Endothelial cell (in vitro differentiated cells): ENCODE data around the gene KRTAP10-6. TPM values are rescaled to one million over a fixed set of nuclear protein-coding genes. Genes with fewer than 3 reads are reported as not detected.
"Not testable (repeated sequence)": the region's sequence is repeated elsewhere in the genome, so short reads cannot be mapped to it uniquely, and the experiment has no call there.

Experiments used
- DNase-seq: peaks from one replicate; pipeline ENCODE4 v3.0.0; 2021; ENCODE audit warnings: low spot score
- H3K27ac Mint-ChIP-seq: one replicate; pipeline ENCODE4 v1.8.0; 2021; ENCODE audit warnings: mixed read lengths, inconsistent platforms; ENCODE audit not compliant: unreplicated experiment
- H3K27me3 Mint-ChIP-seq: one replicate; pipeline ENCODE4 v1.8.0; 2021; ENCODE audit warnings: mild to moderate bottlenecking, moderate library complexity, mixed read lengths, inconsistent platforms; ENCODE audit not compliant: unreplicated experiment
- H3K36me3 Mint-ChIP-seq: one replicate; pipeline ENCODE4 v1.8.0; 2021; ENCODE audit warnings: mild to moderate bottlenecking, low read depth, mixed read lengths, inconsistent platforms; ENCODE audit not compliant: unreplicated experiment
- H3K4me1 Mint-ChIP-seq: one replicate; pipeline ENCODE4 v1.8.0; 2021; ENCODE audit warnings: mild to moderate bottlenecking, mixed read lengths, inconsistent platforms; ENCODE audit not compliant: unreplicated experiment
- H3K4me3 Mint-ChIP-seq: one replicate; pipeline ENCODE4 v1.8.0; 2021; ENCODE audit warnings: mild to moderate bottlenecking, mixed read lengths, inconsistent platforms; ENCODE audit not compliant: unreplicated experiment
- H3K9me3 Mint-ChIP-seq: one replicate; pipeline ENCODE4 v1.8.0; 2021; ENCODE audit warnings: mixed read lengths, inconsistent platforms; ENCODE audit not compliant: unreplicated experiment
- long read RNA-seq: library from polyadenylated mRNA; unstranded; transcript quantifications from one replicate; pipeline ENCODE4 v2.0.0, GENCODE V29; 2020; ENCODE audit not compliant: unreplicated experiment
- total RNA-seq: library from RNA; stranded (reverse); fragmentation: NEBNext Ultra II Directional; extraction: Animal tissue kit (Norgen Biotek cat#: 25700); gene quantifications from one replicate; pipeline ENCODE4 v1.2.1, GENCODE V29; 2021; ENCODE audit not compliant: unreplicated experiment
- TF ChIP-seq, protein P1 (sequence below): fragments of 200-600 bp; sonication (generic); IDR thresholded peaks from one replicate; pipeline ENCODE4 v1.5.0; 2021; ENCODE audit warnings: antibody characterized with exemption; ENCODE audit not compliant: unreplicated experiment

The KRTAP10-6 gene, protein sequence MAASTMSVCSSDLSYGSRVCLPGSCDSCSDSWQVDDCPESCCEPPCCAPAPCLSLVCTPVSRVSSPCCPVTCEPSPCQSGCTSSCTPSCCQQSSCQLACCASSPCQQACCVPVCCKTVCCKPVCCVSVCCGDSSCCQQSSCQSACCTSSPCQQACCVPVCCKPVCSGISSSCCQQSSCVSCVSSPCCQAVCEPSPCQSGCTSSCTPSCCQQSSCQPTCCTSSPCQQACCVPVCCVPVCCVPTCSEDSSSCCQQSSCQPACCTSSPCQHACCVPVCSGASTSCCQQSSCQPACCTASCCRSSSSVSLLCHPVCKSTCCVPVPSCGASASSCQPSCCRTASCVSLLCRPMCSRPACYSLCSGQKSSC
- not detected for total RNA-seq
- long read RNA-seq: 0 reads

DNA sequence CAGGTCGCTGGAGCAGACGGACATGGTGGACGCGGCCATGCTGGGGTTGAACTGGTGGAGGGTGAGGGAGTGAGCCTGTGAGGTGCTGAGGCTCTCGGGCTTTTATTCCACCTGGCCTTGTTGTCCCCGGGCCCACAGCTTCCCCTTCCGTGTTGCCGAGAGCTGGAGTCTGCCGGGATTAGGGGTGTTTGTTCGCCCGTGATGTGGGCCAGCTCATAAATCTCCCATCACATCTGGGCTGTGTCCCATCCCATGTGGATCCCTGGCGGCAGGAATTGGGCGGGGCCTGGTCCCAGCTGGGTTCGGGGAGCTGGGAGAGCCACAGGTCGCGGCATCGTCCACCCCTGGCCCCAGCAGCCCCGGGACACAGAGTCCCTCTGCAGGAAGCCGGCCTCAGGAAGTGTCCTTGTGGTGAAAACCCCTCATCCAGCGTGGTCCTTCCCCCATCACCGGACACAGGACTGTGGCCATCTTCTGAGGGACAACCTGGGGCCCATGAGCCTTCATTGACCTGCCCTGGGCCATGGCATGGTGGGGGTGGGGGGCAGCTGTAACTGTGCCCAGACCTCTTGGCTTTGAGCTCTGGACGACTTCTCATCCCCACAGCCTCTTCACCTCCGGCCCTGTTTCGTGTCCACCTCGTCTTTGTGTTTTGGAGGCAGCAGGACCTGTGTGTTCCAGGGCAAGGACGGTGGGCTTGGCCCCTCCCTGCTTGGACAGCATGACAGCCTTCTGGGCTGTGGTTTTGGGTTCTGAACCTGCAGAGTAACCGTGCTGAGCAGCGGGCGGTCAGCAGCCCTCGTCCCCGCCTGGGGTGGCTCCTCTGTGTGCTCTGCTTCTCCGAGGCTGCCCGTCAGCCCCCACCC, at the start of gene KRTAP10-6:
KRTAP10-6 (minus strand) TSS at position 60 of the 866 bp plus-strand sequence; CDS start at position 39, 21 bp downstream.
- DNase-seq: no peak
- H3K36me3 Mint-ChIP-seq: no peaks in the 10 kb centered on the region
- H3K4me1 Mint-ChIP-seq: peaks cover 2% of the 10 kb centered on the region
- TF ChIP-seq, protein P1, sequence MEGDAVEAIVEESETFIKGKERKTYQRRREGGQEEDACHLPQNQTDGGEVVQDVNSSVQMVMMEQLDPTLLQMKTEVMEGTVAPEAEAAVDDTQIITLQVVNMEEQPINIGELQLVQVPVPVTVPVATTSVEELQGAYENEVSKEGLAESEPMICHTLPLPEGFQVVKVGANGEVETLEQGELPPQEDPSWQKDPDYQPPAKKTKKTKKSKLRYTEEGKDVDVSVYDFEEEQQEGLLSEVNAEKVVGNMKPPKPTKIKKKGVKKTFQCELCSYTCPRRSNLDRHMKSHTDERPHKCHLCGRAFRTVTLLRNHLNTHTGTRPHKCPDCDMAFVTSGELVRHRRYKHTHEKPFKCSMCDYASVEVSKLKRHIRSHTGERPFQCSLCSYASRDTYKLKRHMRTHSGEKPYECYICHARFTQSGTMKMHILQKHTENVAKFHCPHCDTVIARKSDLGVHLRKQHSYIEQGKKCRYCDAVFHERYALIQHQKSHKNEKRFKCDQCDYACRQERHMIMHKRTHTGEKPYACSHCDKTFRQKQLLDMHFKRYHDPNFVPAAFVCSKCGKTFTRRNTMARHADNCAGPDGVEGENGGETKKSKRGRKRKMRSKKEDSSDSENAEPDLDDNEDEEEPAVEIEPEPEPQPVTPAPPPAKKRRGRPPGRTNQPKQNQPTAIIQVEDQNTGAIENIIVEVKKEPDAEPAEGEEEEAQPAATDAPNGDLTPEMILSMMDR: no peak
- H3K9me3 Mint-ChIP-seq: no peaks in the 10 kb centered on the region
- H3K4me3 Mint-ChIP-seq: no peak within 1 kb of the TSS
- no peak within 1 kb of the TSS for H3K27ac Mint-ChIP-seq
- H3K27me3 Mint-ChIP-seq: peaks cover 5% of the 10 kb centered on the region

DNA sequence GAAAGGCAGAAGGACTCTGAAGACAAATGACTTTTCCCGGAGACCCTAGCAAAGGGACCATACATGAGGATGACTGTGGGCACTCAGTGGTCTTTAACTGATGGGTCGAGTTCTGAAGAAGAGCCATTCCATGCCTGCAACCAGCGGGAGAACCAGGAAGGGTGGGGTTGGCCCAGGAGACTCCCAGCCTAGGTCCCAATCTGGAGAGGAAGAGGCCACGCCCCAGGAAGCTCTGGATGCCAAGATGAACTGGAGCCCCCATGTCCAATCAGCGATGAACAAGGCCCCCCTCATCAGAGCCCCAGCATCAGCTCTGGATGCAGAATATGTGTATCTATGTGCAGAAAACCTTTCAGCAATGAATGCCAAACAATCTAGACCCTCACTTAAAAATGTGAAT, 48.5 kb upstream of the KRTAP10-6 start:
- H3K4me1 Mint-ChIP-seq: no peaks in the 10 kb centered on the region
- H3K27ac Mint-ChIP-seq: no peak overlapping the region
- no peak overlapping the region for H3K4me3 Mint-ChIP-seq
- peaks cover 5% of the 10 kb centered on the region for H3K27me3 Mint-ChIP-seq
- TF ChIP-seq, protein P1: no peak
- DNase-seq: no peak
- no peaks in the 10 kb centered on the region for H3K9me3 Mint-ChIP-seq
- no peaks in the 10 kb centered on the region for H3K36me3 Mint-ChIP-seq

DNA sequence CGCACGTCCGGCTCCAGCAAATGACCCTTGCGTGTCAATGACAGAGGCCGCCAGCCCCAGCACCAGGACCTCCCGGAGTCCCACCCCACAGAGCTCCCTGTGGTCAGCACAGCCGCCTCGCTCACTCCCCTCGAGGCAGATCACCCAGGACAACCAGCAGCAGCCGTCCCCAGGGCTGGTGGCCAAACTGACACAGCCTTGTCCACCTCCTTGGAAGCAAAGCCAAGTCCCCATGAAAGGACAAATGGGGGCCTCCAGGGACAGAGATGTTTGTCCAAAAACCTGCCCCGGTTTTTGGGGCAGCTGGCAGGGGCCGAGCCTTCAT, 47.0 kb upstream of the KRTAP10-6 start:
- no peaks in the 10 kb centered on the region for H3K4me1 Mint-ChIP-seq
- no peak overlapping the region for H3K27ac Mint-ChIP-seq
- no peak overlapping the region for H3K4me3 Mint-ChIP-seq
- H3K9me3 Mint-ChIP-seq: no peaks in the 10 kb centered on the region
- no peaks in the 10 kb centered on the region for H3K36me3 Mint-ChIP-seq
- peaks cover 5% of the 10 kb centered on the region for H3K27me3 Mint-ChIP-seq
- TF ChIP-seq, protein P1: no peak
- DNase-seq: no peak

DNA sequence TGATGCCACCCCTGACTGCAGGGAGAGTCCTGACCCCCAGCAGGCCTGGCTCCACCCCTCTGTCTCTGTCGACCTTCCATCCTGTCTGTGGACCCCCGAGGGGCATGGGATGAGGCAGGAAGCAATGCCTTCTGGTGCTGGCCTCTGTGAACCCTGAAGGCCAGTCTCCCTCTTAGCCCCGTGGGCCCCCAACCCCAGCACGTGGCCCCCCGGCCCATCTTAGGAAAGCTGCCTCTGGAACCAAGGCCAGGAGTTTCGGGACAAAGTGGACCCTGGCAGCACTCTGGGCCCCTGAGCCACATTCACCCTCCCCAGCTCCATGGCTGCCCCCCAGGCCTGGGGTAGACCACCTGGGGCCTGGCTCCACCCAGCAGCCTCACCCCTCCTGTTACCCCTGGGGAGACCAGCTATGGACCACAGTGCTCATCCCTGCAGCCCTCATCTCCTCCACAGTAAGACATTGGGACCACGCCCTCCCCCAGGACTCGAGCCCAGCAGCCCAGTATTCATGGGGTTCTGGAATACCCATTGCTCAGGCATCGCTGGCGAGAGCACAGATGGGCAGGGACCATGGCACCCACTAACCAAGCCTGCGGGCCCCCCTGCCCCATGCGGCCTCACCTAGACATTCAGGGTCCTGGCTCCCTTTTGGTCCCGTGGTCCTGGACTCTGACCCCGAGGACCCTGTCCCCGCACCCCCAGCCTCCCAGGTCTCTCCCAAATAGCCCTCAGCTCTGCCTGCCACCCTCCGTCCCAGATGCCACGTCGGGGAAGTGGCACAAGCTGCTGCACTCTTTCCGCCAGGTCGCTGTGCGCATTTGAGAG, 46.4 kb upstream of the KRTAP10-6 start:
- H3K9me3 Mint-ChIP-seq, H3K27ac Mint-ChIP-seq, H3K4me1 Mint-ChIP-seq, H3K27me3 Mint-ChIP-seq, H3K4me3 Mint-ChIP-seq, H3K36me3 Mint-ChIP-seq, DNase-seq: not testable (repeated sequence)

DNA sequence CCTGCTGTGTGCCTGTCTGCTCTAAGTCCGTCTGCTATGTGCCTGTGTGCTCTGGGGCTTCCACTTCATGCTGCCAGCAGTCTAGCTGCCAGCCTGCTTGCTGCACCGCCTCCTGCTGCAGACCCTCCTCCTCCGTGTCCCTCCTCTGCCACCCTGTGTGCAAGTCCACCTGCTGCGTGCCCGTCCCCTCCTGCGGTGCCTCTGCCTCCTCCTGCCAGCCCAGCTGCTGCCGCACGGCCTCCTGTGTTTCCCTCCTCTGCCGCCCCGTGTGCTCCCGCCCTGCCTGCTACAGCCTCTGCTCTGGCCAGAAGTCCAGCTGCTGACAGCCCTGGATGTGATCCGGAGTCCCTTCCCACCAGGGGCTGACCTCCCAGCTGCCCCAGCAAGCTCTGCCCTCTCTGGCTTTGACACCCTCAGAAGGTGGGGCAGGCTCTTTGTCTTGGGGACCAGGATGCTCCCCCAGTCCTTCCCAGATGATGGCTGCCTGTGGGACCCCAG, 45.6 kb upstream of the KRTAP10-6 start:
- H3K36me3 Mint-ChIP-seq, H3K4me3 Mint-ChIP-seq, H3K27ac Mint-ChIP-seq, H3K27me3 Mint-ChIP-seq, DNase-seq, H3K9me3 Mint-ChIP-seq, H3K4me1 Mint-ChIP-seq: not testable (repeated sequence)
